Measurements from ENCODE around the gene ACVR1C.

DNA sequence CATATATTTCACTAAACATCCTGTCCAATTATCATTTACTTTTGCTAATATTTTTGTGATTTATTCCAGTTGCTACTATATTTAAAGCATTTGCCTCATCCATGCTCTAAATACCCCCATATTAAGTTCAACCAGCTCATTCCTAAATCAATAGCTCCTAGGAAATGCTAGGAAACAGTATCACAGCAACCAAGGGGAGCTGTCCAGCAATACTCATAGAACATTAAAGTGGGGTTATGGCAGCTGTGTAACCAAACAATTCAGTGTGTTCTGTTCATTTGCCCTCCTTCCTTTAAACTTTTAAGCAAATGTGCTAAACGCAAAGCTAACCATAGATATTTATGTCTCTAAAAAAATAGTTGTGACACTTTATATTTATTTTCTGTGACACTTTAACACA, 41.1 kb downstream of the ACVR1C start:
- no peak for TF ChIP-seq POLR2A (IDR thresholded peaks at IDR 0.05)
- TF ChIP-seq, protein P1, sequence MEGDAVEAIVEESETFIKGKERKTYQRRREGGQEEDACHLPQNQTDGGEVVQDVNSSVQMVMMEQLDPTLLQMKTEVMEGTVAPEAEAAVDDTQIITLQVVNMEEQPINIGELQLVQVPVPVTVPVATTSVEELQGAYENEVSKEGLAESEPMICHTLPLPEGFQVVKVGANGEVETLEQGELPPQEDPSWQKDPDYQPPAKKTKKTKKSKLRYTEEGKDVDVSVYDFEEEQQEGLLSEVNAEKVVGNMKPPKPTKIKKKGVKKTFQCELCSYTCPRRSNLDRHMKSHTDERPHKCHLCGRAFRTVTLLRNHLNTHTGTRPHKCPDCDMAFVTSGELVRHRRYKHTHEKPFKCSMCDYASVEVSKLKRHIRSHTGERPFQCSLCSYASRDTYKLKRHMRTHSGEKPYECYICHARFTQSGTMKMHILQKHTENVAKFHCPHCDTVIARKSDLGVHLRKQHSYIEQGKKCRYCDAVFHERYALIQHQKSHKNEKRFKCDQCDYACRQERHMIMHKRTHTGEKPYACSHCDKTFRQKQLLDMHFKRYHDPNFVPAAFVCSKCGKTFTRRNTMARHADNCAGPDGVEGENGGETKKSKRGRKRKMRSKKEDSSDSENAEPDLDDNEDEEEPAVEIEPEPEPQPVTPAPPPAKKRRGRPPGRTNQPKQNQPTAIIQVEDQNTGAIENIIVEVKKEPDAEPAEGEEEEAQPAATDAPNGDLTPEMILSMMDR (IDR thresholded peaks at IDR 0.05) = no peak

Measured in testis (tissue), 2 donors.